Panc1 (cell line): Measurements from ENCODE around the gene RPS2. TPM values are rescaled to one million over a fixed set of nuclear protein-coding genes. Genes with fewer than 3 reads are reported as not detected.
A peak's percentile ranks its signal among the peaks of the same experiment; 100 is the strongest.
"Not testable (repeated sequence)": the region's sequence is repeated elsewhere in the genome, so short reads cannot be mapped to it uniquely, and the experiment has no call there.

Experiments used
- ATAC-seq: fragments of 200-7000 bp; cut with Tn5 transposase; 2 replicates; pipeline ENCODE4 v1.9.1; 2020; ENCODE audit warnings: mild to moderate bottlenecking, moderate library complexity
- Bru-seq: library from RNA; stranded (reverse); fragments of 400-500 nt; gene quantifications from one replicate; lab custom pipeline; 2021; lab: Mats Ljungman, UMichigan
- BruChase-seq, 2 experiments: library from RNA; stranded (reverse); fragments of 400-500 nt; gene quantifications; one replicate each; lab custom pipeline; 2021; lab: Mats Ljungman, UMichigan
- BruUV-seq: library from RNA; stranded (reverse); fragments of 400-500 nt; replicated peaks from 2 replicates; lab custom pipeline; 2021; lab: Mats Ljungman, UMichigan
- CTCF ChIA-PET: fragments of 300-600 bp; sonication (Branson Sonifier 250); formaldehyde crosslinking; loops from one replicate; lab custom pipeline; 2022; ENCODE audit warnings: antibody characterized with exemption; lab: Charles Lee
- POLR2A ChIA-PET: fragments of 300-600 bp; sonication (Branson Sonifier 250); formaldehyde crosslinking; loops from one replicate; lab custom pipeline; 2022; ENCODE audit warnings: antibody characterized with exemption; lab: Charles Lee
- DNase-seq: peaks from one replicate; pipeline ENCODE4 v3.0.0-alpha.2; 2010; ENCODE audit warnings: low read depth, low spot score
- H3K27ac ChIP-seq: 2 replicates; pipeline ENCODE4 v1.5.1; 2011; ENCODE audit warnings: mild to moderate bottlenecking, low read length, inconsistent platforms
- H3K27me3 ChIP-seq: fragments of 200-500 bp; sonication (Bioruptor generic); 2 replicates; pipeline ENCODE4 v1.6.0; 2014; ENCODE audit warnings: low read length, inconsistent platforms; ENCODE audit not compliant: control insufficient read depth, insufficient read depth
- H3K36me3 ChIP-seq: fragments of 200-500 bp; sonication (Bioruptor generic); 2 replicates; pipeline ENCODE4 v1.5.1; 2014; ENCODE audit warnings: inconsistent platforms, mild to moderate bottlenecking, low read length, moderate library complexity; ENCODE audit not compliant: control insufficient read depth, insufficient read depth
- H3K4me1 ChIP-seq: 2 replicates; pipeline ENCODE4 v1.5.1; 2011; ENCODE audit warnings: inconsistent platforms, mild to moderate bottlenecking, low read length, moderate library complexity; ENCODE audit not compliant: control insufficient read depth, insufficient read depth
- H3K4me3 ChIP-seq, 2 experiments: 2 replicates each; pipeline ENCODE4 v1.5.1; 2011 to 2012; ENCODE audit warnings: low read depth in 2 of 2, low read length in 2 of 2, mild to moderate bottlenecking in 2 of 2, inconsistent platforms in 1 of 2, moderate library complexity in 1 of 2
- H3K9me3 ChIP-seq: fragments of 200-500 bp; sonication (Bioruptor generic); 2 replicates; pipeline ENCODE4 v1.5.1; 2014; ENCODE audit warnings: low read depth, mild to moderate bottlenecking, inconsistent platforms, low read length, moderate library complexity; ENCODE audit not compliant: control insufficient read depth, insufficient read depth
- POLR2AphosphoS5 ChIP-seq: IDR thresholded peaks from 2 replicates; pipeline ENCODE4 v1.6.1; 2012; ENCODE audit warnings: mild to moderate bottlenecking, low read depth, low read length, moderate library complexity
- SIN3A ChIP-seq: IDR thresholded peaks from 2 replicates; pipeline ENCODE4 v1.6.1; 2012; ENCODE audit warnings: low read depth, mild to moderate bottlenecking, low read length, moderate library complexity, borderline replicate concordance; ENCODE audit not compliant: insufficient read depth
- TCF7L2 ChIP-seq: IDR thresholded peaks from 2 replicates; pipeline ENCODE4 v1.6.1; 2011; ENCODE audit warnings: mild to moderate bottlenecking, low read depth, low read length, inconsistent platforms
- in situ Hi-C: cut with HindIII; loops from 2 replicates; pipeline ENCODE4 v1.10.0; 2016; ENCODE audit warnings: low sequenced_read_pairs, low pct_unique_long_range_greater_than_20kb
- intact Hi-C: fragments of 100-400 bp; cut with micrococcal nuclease; formaldehyde crosslinking; loops from one replicate; pipeline ENCODE4 v1.10.0; 2022; ENCODE audit not compliant: unreplicated experiment
- long read RNA-seq: library from polyadenylated mRNA; unstranded; transcript quantifications from one replicate; pipeline ENCODE4 v2.0.0, GENCODE V29; 2021; ENCODE audit not compliant: unreplicated experiment
- polyA plus RNA-seq: library from polyadenylated mRNA; unstranded; fragments of >200 nt; gene quantifications from one replicate; pipeline ENCODE4 v1.2.1, GENCODE V29; 2012; ENCODE audit warnings: missing spikeins; ENCODE audit not compliant: insufficient read length
- total RNA-seq: library from RNA; stranded (reverse); gene quantifications from one replicate; pipeline ENCODE4 v1.2.1, GENCODE V29; 2021; ENCODE audit not compliant: unreplicated experiment
- TF ChIP-seq, protein P1 (sequence below), 2 experiments: IDR thresholded peaks; 2 replicates each; pipeline ENCODE4 v1.6.1; 2011 to 2012; ENCODE audit warnings: low read depth in 2 of 2, control low read depth in 1 of 2, low read length in 1 of 2, mild to moderate bottlenecking in 1 of 2, moderate library complexity in 1 of 2; ENCODE audit not compliant: insufficient read depth in 1 of 2
- TF ChIP-seq, protein P2 (sequence below): fragments of 450-650 bp; IDR thresholded peaks from 2 replicates; pipeline ENCODE4 v1.5.1; 2017; ENCODE audit warnings: mild to moderate bottlenecking

The RPS2 gene
- total RNA-seq (2,794 TPM), Bru-seq, nascent RNA (percentile 100 among the genes with signal in this experiment), BruChase-seq, experiment 1, labeled RNA remaining after a 2-hour chase (percentile 100 among the genes with signal in this experiment), BruChase-seq, experiment 2, labeled RNA remaining after a 6-hour chase (percentile 100 among the genes with signal in this experiment)
- 3,901 TPM for polyA plus RNA-seq
- long read RNA-seq, transcript RPS2-213 (5 exons, 1,186 nt), result minor isoform, 5 of 4,613 reads
- long read RNA-seq, transcript RPS2-201 (7 exons, 985 nt), result major isoform, 2,860 of 4,613 reads
- long read RNA-seq, partial matches to known transcripts, result 1,625 of 4,613 reads
- long read RNA-seq, other reads (novel, unspliced or antisense), result 115 of 4,613 reads

DNA sequence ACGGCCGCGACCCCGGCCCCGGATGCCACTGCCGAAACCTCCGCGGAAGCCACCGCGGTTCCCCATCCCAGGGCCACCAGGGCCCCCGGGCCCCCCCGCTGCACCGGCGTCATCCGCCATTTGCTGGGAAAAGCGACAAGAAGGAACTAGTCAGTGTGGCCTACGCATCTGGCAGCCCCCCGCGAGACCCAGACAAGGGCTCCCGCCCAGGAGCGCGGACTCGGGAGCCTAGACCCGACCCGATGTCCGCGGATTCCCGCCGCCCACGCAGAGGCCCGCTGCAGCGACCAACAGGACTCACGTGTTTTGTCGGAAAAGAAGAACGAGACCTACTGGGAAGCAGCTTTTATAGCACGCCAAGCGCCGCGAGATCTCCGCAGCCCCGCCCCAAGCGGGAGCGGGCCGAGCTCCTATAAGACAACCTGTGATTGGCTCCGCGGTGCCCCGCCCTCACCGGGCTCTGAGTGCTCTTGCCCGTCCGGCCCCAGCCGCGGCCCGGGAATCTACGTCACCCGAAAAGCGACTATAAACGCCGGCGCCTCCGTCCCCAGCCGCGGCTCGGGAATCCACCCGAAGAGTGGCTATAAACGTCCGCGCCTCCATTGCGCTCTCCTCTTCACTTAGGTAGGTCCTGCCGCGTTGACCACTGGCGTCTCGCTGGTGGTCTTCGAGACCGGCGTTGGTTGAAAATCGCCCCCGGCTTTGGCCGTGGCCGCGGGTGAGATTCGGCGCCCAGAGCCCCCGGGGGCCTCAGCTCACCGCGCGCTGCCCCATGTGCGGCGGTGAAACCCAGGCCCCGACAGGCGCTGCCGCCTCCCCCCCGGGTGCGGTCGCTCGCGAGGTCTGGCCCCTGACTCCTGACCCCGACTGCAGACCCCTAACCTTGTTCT, at the start of gene RPS2:
TSS of gene RPS2 (minus strand) at position 321 of the 890 bp plus-strand sequence. CDS start at position 120, 201 bp downstream.
- CTCF ChIA-PET, result interaction anchor here (0.5 to 0.7 kb wide), 2 partner anchors 22 to 63 kb away, joined by 4 to 6 read pairs; partner anchors contain the start of gene MSRB1
- Histone ChIP-seq H3K27me3 (no peaks in the 10 kb centered on the region), H3K27ac (peak within 1 kb of the TSS; percentile 96), H3K36me3 (peaks cover 11% of the 10 kb centered on the region), H3K4me3 (peak within 1 kb of the TSS; percentile 99), H3K9me3 (no peaks in the 10 kb centered on the region), H3K4me1 (peaks cover 12% of the 10 kb centered on the region)
- intact Hi-C loops (no loop called here), in situ Hi-C loops (no loop called here)
- TF ChIP-seq TCF7L2, result no peak
- peak; percentile 100 for TF ChIP-seq POLR2AphosphoS5
- peak; percentile 95; the same call in 1 of the 2 replicates for TF ChIP-seq SIN3A
- TF ChIP-seq, protein P1, sequence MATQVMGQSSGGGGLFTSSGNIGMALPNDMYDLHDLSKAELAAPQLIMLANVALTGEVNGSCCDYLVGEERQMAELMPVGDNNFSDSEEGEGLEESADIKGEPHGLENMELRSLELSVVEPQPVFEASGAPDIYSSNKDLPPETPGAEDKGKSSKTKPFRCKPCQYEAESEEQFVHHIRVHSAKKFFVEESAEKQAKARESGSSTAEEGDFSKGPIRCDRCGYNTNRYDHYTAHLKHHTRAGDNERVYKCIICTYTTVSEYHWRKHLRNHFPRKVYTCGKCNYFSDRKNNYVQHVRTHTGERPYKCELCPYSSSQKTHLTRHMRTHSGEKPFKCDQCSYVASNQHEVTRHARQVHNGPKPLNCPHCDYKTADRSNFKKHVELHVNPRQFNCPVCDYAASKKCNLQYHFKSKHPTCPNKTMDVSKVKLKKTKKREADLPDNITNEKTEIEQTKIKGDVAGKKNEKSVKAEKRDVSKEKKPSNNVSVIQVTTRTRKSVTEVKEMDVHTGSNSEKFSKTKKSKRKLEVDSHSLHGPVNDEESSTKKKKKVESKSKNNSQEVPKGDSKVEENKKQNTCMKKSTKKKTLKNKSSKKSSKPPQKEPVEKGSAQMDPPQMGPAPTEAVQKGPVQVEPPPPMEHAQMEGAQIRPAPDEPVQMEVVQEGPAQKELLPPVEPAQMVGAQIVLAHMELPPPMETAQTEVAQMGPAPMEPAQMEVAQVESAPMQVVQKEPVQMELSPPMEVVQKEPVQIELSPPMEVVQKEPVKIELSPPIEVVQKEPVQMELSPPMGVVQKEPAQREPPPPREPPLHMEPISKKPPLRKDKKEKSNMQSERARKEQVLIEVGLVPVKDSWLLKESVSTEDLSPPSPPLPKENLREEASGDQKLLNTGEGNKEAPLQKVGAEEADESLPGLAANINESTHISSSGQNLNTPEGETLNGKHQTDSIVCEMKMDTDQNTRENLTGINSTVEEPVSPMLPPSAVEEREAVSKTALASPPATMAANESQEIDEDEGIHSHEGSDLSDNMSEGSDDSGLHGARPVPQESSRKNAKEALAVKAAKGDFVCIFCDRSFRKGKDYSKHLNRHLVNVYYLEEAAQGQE (IDR thresholded peaks at IDR 0.05; ENCODE audit: insufficient read depth in 1 of 2, low read depth in 2 of 2, low read length in 1 of 2), result 0 out of 4 replicates have a peak, but pooled peaks of 1 of the 2 experiments have one; percentile 36
- ATAC-seq (peak; percentile 83), DNase-seq (peak; percentile 89)
- BruUV-seq, result no TSS peak
- POLR2A ChIA-PET, result interaction anchor here (0.6 to 1.1 kb wide), 11 partner anchors 17 to 916 kb away, joined by 3 to 13 read pairs (median 9); partner anchors contain the start of genes GFER, NTHL1 and TSC2

- in situ Hi-C loops (no loop called here), intact Hi-C loops (no loop called here)
- ATAC-seq, result no peak
- POLR2A ChIA-PET, result no interaction called here
- Histone ChIP-seq H3K36me3 (no peaks in the 10 kb centered on the region; the same call in 1 of the 2 replicates), H3K4me1 (peaks cover 7% of the 10 kb centered on the region), H3K27me3 (no peaks in the 10 kb centered on the region), H3K4me3 (no peak overlapping the region), H3K9me3 (no peaks in the 10 kb centered on the region), H3K27ac (no peak overlapping the region)
- CTCF ChIA-PET, result interaction anchor here (0.7 kb wide), 1 partner anchor 9 kb away, joined by 7 read pairs; no protein-coding TSS in a partner anchor
- no TSS peak for BruUV-seq
- TF ChIP-seq, protein P2, sequence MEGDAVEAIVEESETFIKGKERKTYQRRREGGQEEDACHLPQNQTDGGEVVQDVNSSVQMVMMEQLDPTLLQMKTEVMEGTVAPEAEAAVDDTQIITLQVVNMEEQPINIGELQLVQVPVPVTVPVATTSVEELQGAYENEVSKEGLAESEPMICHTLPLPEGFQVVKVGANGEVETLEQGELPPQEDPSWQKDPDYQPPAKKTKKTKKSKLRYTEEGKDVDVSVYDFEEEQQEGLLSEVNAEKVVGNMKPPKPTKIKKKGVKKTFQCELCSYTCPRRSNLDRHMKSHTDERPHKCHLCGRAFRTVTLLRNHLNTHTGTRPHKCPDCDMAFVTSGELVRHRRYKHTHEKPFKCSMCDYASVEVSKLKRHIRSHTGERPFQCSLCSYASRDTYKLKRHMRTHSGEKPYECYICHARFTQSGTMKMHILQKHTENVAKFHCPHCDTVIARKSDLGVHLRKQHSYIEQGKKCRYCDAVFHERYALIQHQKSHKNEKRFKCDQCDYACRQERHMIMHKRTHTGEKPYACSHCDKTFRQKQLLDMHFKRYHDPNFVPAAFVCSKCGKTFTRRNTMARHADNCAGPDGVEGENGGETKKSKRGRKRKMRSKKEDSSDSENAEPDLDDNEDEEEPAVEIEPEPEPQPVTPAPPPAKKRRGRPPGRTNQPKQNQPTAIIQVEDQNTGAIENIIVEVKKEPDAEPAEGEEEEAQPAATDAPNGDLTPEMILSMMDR, result no peak
- TF ChIP-seq SIN3A (no peak), POLR2AphosphoS5 (no peak), TCF7L2 (no peak)
- TF ChIP-seq, protein P1 (IDR thresholded peaks at IDR 0.05; ENCODE audit: insufficient read depth in 1 of 2, low read depth in 2 of 2, low read length in 1 of 2), result no peak
- no peak for DNase-seq
Measured at GRCh38 chr16:2013527-2013926, 48.9 kb upstream of the RPS2 start.

DNA sequence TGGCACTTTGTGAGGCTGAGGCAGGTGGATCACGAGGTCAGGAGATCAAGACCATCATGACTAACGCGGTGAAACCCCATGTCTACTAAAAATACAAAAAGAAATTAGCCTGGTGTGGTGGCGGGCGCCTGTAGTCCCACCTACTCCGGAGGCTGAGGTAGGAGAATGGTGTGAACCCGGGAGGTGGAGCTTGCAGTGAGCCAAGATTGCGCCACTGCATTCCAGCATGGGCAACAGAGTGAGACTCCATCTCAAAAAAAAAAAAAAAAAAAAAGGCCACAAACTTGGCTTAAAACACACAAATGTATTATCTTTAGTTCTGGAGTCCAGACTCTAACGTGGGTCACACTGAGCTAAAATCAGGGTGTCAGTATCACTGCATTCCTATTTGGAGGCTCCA, 47.1 kb upstream of the RPS2 start:
- H3K9me3 ChIP-seq, H3K27ac ChIP-seq, in situ Hi-C loops, H3K36me3 ChIP-seq, H3K27me3 ChIP-seq, H3K4me3 ChIP-seq, ATAC-seq, intact Hi-C loops, DNase-seq, BruUV-seq: not testable (repeated sequence)
- H3K4me1 ChIP-seq, result peaks cover 21% of the 10 kb centered on the region
- CTCF ChIA-PET, result interaction anchor here (0.6 to 0.7 kb wide), 2 partner anchors 9 to 11 kb away, joined by 5 to 11 read pairs; no protein-coding TSS in a partner anchor
- POLR2A ChIA-PET, result interaction anchor here (0.5 to 0.6 kb wide), 2 partner anchors 33 to 77 kb away, joined by 3 to 4 read pairs; no protein-coding TSS in a partner anchor
